ENCODE measurements around the gene DLX1. TPM values are rescaled to one million over a fixed set of nuclear protein-coding genes. Genes with fewer than 3 reads are reported as not detected.

Gene DLX1
- total and polyA plus RNA-seq, 3 donors from 2014 or later = 0.21 TPM; not detected in 2

- Histone ChIP-seq H3K27me3 (peaks cover 5% of the 10 kb centered on the region), H3K27ac (no peak overlapping the region), H3K4me1 (peaks cover 8% of the 10 kb centered on the region), H3K9me3 (no peaks in the 10 kb centered on the region), H3K36me3 (ENCODE audit: low read depth, missing control alignments) (no peaks in the 10 kb centered on the region), H3K4me3 (no peak overlapping the region)
- WGBS, 2 donors = 18 to 22% methylated on average over 10 of the region's 10 CpGs
- TF ChIP-seq CTCF (IDR thresholded peaks at IDR 0.05) (no peak), POLR2A (IDR thresholded peaks at IDR 0.05) (no peak)
- intact Hi-C loops (cut with DNase I; ENCODE audit: low total_unique reads) = no loop called here
- DNase-seq = no peak
Measured at GRCh38 chr2:172089005-172089504, 3.7 kb downstream of the DLX1 start.

GRCh38 chr2:172089633-172090032 lies 4.3 kb downstream of the DLX1 start:
- no peak for DNase-seq
- TF ChIP-seq POLR2A (IDR thresholded peaks at IDR 0.05) (no peak), CTCF (IDR thresholded peaks at IDR 0.05) (no peak)
- WGBS, 2 donors = 20 to 32% methylated on average over 7 of the region's 7 CpGs
- no peak overlapping the region for H3K4me3 ChIP-seq
- H3K4me1 ChIP-seq = peaks cover 4% of the 10 kb centered on the region
- intact Hi-C loops (cut with DNase I; ENCODE audit: low total_unique reads) = no loop called here
- no peaks in the 10 kb centered on the region for H3K36me3 ChIP-seq (ENCODE audit: low read depth, missing control alignments)
- peaks cover 5% of the 10 kb centered on the region for H3K27me3 ChIP-seq
- H3K9me3 ChIP-seq = no peaks in the 10 kb centered on the region
- no peak overlapping the region for H3K27ac ChIP-seq

GRCh38 chr2:172090044-172090961 lies 5.0 kb downstream of the DLX1 start:
- Histone ChIP-seq H3K27ac (no peak overlapping the region), H3K4me1 (peaks cover 6% of the 10 kb centered on the region), H3K9me3 (no peaks in the 10 kb centered on the region), H3K4me3 (no peak overlapping the region), H3K27me3 (peaks cover 5% of the 10 kb centered on the region), H3K36me3 (ENCODE audit: low read depth, missing control alignments) (no peaks in the 10 kb centered on the region)
- no peak for DNase-seq
- no peak for TF ChIP-seq POLR2A (IDR thresholded peaks at IDR 0.05)
- 12 to 13% methylated on average over 27 to 39 of the region's 39 CpGs for WGBS, 2 donors
- intact Hi-C loops (cut with DNase I; ENCODE audit: low total_unique reads) = no loop called here

- Histone ChIP-seq H3K27me3 (peaks cover 5% of the 10 kb centered on the region), H3K36me3 (ENCODE audit: low read depth, missing control alignments) (no peaks in the 10 kb centered on the region), H3K4me3 (no peak overlapping the region), H3K4me1 (peaks cover 8% of the 10 kb centered on the region), H3K9me3 (no peaks in the 10 kb centered on the region), H3K27ac (no peak overlapping the region)
- no peak for DNase-seq
- WGBS, 2 donors = 7 to 17% methylated on average over 13 of the region's 13 CpGs
- no peak for TF ChIP-seq CTCF (IDR thresholded peaks at IDR 0.05)
- TF ChIP-seq POLR2A (IDR thresholded peaks at IDR 0.05) = no peak
- intact Hi-C loops (cut with DNase I; ENCODE audit: low total_unique reads) = no loop called here
Measured at GRCh38 chr2:172091000-172091641, 5.8 kb downstream of the DLX1 start.

All from testis (tissue), 3 donors.